Kidney epithelial cell (primary cell): ENCODE results near the gene PITRM1. TPM values are rescaled to one million over a fixed set of nuclear protein-coding genes. Genes with fewer than 3 reads are reported as not detected.

Experiments
- DNase-seq: peaks from one replicate; pipeline ENCODE4 v3.0.0-alpha.2; 2010; ENCODE audit warnings: low read depth
- H3K27me3 ChIP-seq: 2 replicates; pipeline ENCODE4 v1.6.0; 2011; ENCODE audit warnings: low read length; ENCODE audit not compliant: control insufficient read depth, insufficient read depth
- H3K36me3 ChIP-seq: 2 replicates; pipeline ENCODE4 v1.5.1; 2011; ENCODE audit warnings: low read length; ENCODE audit not compliant: control insufficient read depth, insufficient read depth
- H3K4me3 ChIP-seq: 2 replicates; pipeline ENCODE4 v1.5.1; 2011; ENCODE audit warnings: low read depth, mild to moderate bottlenecking, control low read depth, low read length
- CTCF ChIP-seq: IDR thresholded peaks from 2 replicates; pipeline ENCODE4 v1.5.1; 2011; ENCODE audit warnings: mild to moderate bottlenecking, moderate library complexity, low read length, control low read depth, inconsistent platforms; ENCODE audit not compliant: insufficient read depth, poor library complexity, severe bottlenecking
- total RNA-seq: library from RNA; depleted of rRNA; stranded (reverse); fragments of >200 nt; gene quantifications from 2 replicates; pipeline ENCODE4 v1.2.3, GENCODE V29; 2015

PITRM1 gene
- total RNA-seq, 1 donor from 2014 or later, result 74.1 TPM

- DNase-seq, result no peak
- H3K27me3 ChIP-seq, result no peaks in the 10 kb centered on the region
- no peak for TF ChIP-seq CTCF
- peaks cover 3% of the 10 kb centered on the region for H3K36me3 ChIP-seq
- H3K4me3 ChIP-seq, result no peak overlapping the region
Observed at GRCh38 chr10:3150961-3151360, 21.6 kb downstream of the PITRM1 start.

GRCh38 chr10:3150366-3150765 lies 22.2 kb downstream of the PITRM1 start:
- no peak for TF ChIP-seq CTCF
- Histone ChIP-seq H3K4me3 (no peak overlapping the region), H3K36me3 (peaks cover 2% of the 10 kb centered on the region), H3K27me3 (no peaks in the 10 kb centered on the region)
- no peak for DNase-seq

GRCh38 chr10:3149918-3150317 lies 22.7 kb downstream of the PITRM1 start:
- Histone ChIP-seq H3K27me3 (no peaks in the 10 kb centered on the region), H3K36me3 (peaks cover 3% of the 10 kb centered on the region), H3K4me3 (no peak overlapping the region)
- DNase-seq, result no peak
- no peak for TF ChIP-seq CTCF

DNA sequence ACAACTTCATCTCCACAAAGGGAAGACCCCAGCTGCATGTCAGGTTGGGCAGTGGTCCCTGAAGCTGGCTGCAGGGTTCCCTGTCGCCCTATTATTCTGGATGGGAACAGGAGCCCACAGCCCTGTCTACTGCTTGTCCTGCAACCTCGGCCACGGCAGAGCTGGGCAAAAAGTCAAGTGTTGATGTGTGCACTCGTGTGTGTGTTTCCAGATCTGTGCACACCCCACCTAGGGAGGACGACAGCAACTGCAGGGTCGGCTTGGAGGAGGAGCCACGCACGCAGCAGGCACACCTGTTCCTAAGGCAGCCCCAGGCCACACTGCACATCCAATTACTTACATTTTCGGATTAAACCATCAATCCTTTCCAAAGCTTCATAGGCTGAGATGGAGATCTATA lies 23.6 kb downstream of the PITRM1 start:
- Histone ChIP-seq H3K36me3 (peaks cover 3% of the 10 kb centered on the region), H3K4me3 (no peak overlapping the region), H3K27me3 (no peaks in the 10 kb centered on the region)
- no peak for DNase-seq
- no peak for TF ChIP-seq CTCF

- Histone ChIP-seq H3K27me3 (no peaks in the 10 kb centered on the region), H3K36me3 (peaks cover 3% of the 10 kb centered on the region), H3K4me3 (no peak overlapping the region)
- TF ChIP-seq CTCF, result no peak
- DNase-seq, result no peak
Observed at GRCh38 chr10:3148041-3148440, 24.5 kb downstream of the PITRM1 start.

- Histone ChIP-seq H3K27me3 (no peaks in the 10 kb centered on the region), H3K36me3 (peaks cover 5% of the 10 kb centered on the region), H3K4me3 (no peak overlapping the region)
- no peak for TF ChIP-seq CTCF
- no peak for DNase-seq
Observed at GRCh38 chr10:3147117-3147820, 25.3 kb downstream of the PITRM1 start.
